Panc1 (cell line): ENCODE results near the gene TMEM132E. TPM values are rescaled to one million over a fixed set of nuclear protein-coding genes. Genes with fewer than 3 reads are reported as not detected.

ENCODE experiments used
- ATAC-seq: fragments of 200-7000 bp; cut with Tn5 transposase; 2 replicates; pipeline ENCODE4 v1.9.1; 2020; ENCODE audit warnings: mild to moderate bottlenecking, moderate library complexity
- BruUV-seq: library from RNA; stranded (reverse); fragments of 400-500 nt; replicated peaks from 2 replicates; lab custom pipeline; 2021; lab: Mats Ljungman, UMichigan
- CTCF ChIA-PET: fragments of 300-600 bp; sonication (Branson Sonifier 250); formaldehyde crosslinking; loops from one replicate; lab custom pipeline; 2022; ENCODE audit warnings: antibody characterized with exemption; lab: Charles Lee
- POLR2A ChIA-PET: fragments of 300-600 bp; sonication (Branson Sonifier 250); formaldehyde crosslinking; loops from one replicate; lab custom pipeline; 2022; ENCODE audit warnings: antibody characterized with exemption; lab: Charles Lee
- DNase-seq: peaks from one replicate; pipeline ENCODE4 v3.0.0-alpha.2; 2010; ENCODE audit warnings: low read depth, low spot score
- H3K27ac ChIP-seq: 2 replicates; pipeline ENCODE4 v1.5.1; 2011; ENCODE audit warnings: mild to moderate bottlenecking, low read length, inconsistent platforms
- H3K27me3 ChIP-seq: fragments of 200-500 bp; sonication (Bioruptor generic); 2 replicates; pipeline ENCODE4 v1.6.0; 2014; ENCODE audit warnings: low read length, inconsistent platforms; ENCODE audit not compliant: control insufficient read depth, insufficient read depth
- H3K36me3 ChIP-seq: fragments of 200-500 bp; sonication (Bioruptor generic); 2 replicates; pipeline ENCODE4 v1.5.1; 2014; ENCODE audit warnings: inconsistent platforms, mild to moderate bottlenecking, low read length, moderate library complexity; ENCODE audit not compliant: control insufficient read depth, insufficient read depth
- H3K4me1 ChIP-seq: 2 replicates; pipeline ENCODE4 v1.5.1; 2011; ENCODE audit warnings: inconsistent platforms, mild to moderate bottlenecking, low read length, moderate library complexity; ENCODE audit not compliant: control insufficient read depth, insufficient read depth
- H3K4me3 ChIP-seq, 2 experiments: 2 replicates each; pipeline ENCODE4 v1.5.1; 2011 to 2012; ENCODE audit warnings: low read depth in 2 of 2, low read length in 2 of 2, mild to moderate bottlenecking in 2 of 2, inconsistent platforms in 1 of 2, moderate library complexity in 1 of 2
- H3K9me3 ChIP-seq: fragments of 200-500 bp; sonication (Bioruptor generic); 2 replicates; pipeline ENCODE4 v1.5.1; 2014; ENCODE audit warnings: low read depth, mild to moderate bottlenecking, inconsistent platforms, low read length, moderate library complexity; ENCODE audit not compliant: control insufficient read depth, insufficient read depth
- CTCF ChIP-seq: fragments of 450-650 bp; IDR thresholded peaks from 2 replicates; pipeline ENCODE4 v1.5.1; 2017; ENCODE audit warnings: mild to moderate bottlenecking
- POLR2AphosphoS5 ChIP-seq: IDR thresholded peaks from 2 replicates; pipeline ENCODE4 v1.6.1; 2012; ENCODE audit warnings: mild to moderate bottlenecking, low read depth, low read length, moderate library complexity
- REST ChIP-seq, 2 experiments: IDR thresholded peaks; 2 replicates each; pipeline ENCODE4 v1.6.1; 2011 to 2012; ENCODE audit warnings: low read depth in 2 of 2, control low read depth in 1 of 2, low read length in 1 of 2, mild to moderate bottlenecking in 1 of 2, moderate library complexity in 1 of 2; ENCODE audit not compliant: insufficient read depth in 1 of 2
- SIN3A ChIP-seq: IDR thresholded peaks from 2 replicates; pipeline ENCODE4 v1.6.1; 2012; ENCODE audit warnings: low read depth, mild to moderate bottlenecking, low read length, moderate library complexity, borderline replicate concordance; ENCODE audit not compliant: insufficient read depth
- TCF7L2 ChIP-seq: IDR thresholded peaks from 2 replicates; pipeline ENCODE4 v1.6.1; 2011; ENCODE audit warnings: mild to moderate bottlenecking, low read depth, low read length, inconsistent platforms
- in situ Hi-C: cut with HindIII; loops from 2 replicates; pipeline ENCODE4 v1.10.0; 2016; ENCODE audit warnings: low sequenced_read_pairs, low pct_unique_long_range_greater_than_20kb
- intact Hi-C: fragments of 100-400 bp; cut with micrococcal nuclease; formaldehyde crosslinking; loops from one replicate; pipeline ENCODE4 v1.10.0; 2022; ENCODE audit not compliant: unreplicated experiment
- total RNA-seq: library from RNA; stranded (reverse); gene quantifications from one replicate; pipeline ENCODE4 v1.2.1, GENCODE V29; 2021; ENCODE audit not compliant: unreplicated experiment

Gene TMEM132E
- total RNA-seq, 1 experiment from 2014 or later = not detected

- no peak for ATAC-seq
- Histone ChIP-seq H3K27ac (no peak overlapping the region), H3K36me3 (no peaks in the 10 kb centered on the region), H3K4me1 (no peaks in the 10 kb centered on the region), H3K27me3 (peaks cover 12% of the 10 kb centered on the region; the same call in 1 of the 2 replicates), H3K4me3 (no peak overlapping the region), H3K9me3 (no peaks in the 10 kb centered on the region)
- intact Hi-C loops (no loop called here), in situ Hi-C loops (no loop called here)
- no peak for DNase-seq
- ChIA-PET POLR2A (no interaction called here), CTCF (interaction anchor here (0.6 kb wide), 1 partner anchor 335 kb away, joined by 5 read pairs; no protein-coding TSS in a partner anchor)
- no peak for TF ChIP-seq TCF7L2
- no peak for TF ChIP-seq REST (IDR thresholded peaks at IDR 0.05; ENCODE audit: insufficient read depth in 1 of 2, low read depth in 2 of 2, low read length in 1 of 2)
- TF ChIP-seq CTCF = no peak
- no peak for TF ChIP-seq POLR2AphosphoS5
- TF ChIP-seq SIN3A = no peak
- BruUV-seq = no TSS peak
Observed at GRCh38 chr17:34641368-34641767, 62.0 kb downstream of the TMEM132E start.

DNA sequence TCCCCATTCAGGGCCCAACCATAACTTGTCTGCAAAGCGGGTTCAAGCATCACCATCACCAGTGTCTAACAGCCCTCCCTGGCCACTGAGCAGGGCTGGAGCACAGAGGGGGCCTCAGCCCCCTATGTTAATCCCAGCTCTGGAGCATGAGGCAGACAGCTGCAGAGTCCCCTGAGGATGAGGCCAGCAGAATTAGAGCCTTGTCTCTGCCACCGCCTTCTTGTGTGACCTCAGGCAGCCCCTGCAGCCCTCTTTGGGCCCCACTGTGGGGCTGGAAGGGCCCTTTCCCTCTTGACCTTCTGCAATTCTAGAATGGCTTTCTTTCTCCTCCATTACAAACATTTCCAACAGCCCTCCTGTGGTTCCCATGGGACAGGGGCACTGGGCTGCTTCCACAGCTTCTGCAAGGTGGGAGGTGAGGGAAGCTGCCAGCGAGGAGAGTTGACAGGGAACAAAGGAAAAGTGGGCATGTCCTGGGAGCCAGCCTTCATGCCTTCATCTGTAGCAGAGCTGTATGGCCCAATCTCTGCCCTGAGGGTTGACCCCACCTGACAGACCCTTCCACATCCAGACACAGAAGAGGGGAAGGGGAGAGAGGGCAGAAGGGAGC, 65.7 kb downstream of the TMEM132E start:
- Histone ChIP-seq H3K4me3 (no peak overlapping the region), H3K9me3 (no peaks in the 10 kb centered on the region), H3K4me1 (no peaks in the 10 kb centered on the region), H3K27me3 (peaks cover 12% of the 10 kb centered on the region; the same call in 1 of the 2 replicates), H3K27ac (no peak overlapping the region), H3K36me3 (no peaks in the 10 kb centered on the region)
- ChIA-PET CTCF (no interaction called here), POLR2A (no interaction called here)
- in situ Hi-C loops (no loop called here), intact Hi-C loops (no loop called here)
- BruUV-seq = no TSS peak
- DNase-seq = no peak
- TF ChIP-seq SIN3A (no peak), POLR2AphosphoS5 (no peak), REST (IDR thresholded peaks at IDR 0.05; ENCODE audit: insufficient read depth in 1 of 2, low read depth in 2 of 2, low read length in 1 of 2) (no peak), TCF7L2 (no peak), CTCF (no peak)
- no peak for ATAC-seq
